Left colon (tissue), 2 donors: ENCODE data around the gene NQO2. TPM values are rescaled to one million over a fixed set of nuclear protein-coding genes. Genes with fewer than 3 reads are reported as not detected.
"Not testable (repeated sequence)": the region's sequence is repeated elsewhere in the genome, so short reads cannot be mapped to it uniquely, and the experiment has no call there.

Experiments
- ATAC-seq: fragments of 200-7000 bp; cut with Tn5 transposase; one replicate; pipeline ENCODE4 v1.9.1; 2020; ENCODE audit warnings: mild to moderate bottlenecking, moderate library complexity
- DNase-seq, 2 donors: peaks; one replicate each; pipeline ENCODE4 v3.0.0-alpha.2; 2020
- intact Hi-C, 2 donors: fragments of 100-400 bp; cut with DNase I in 1 of 2; cut with micrococcal nuclease in 1 of 2; formaldehyde crosslinking; loops; one replicate each; pipeline versions ENCODE4 v1.11.2 to v1.14.0; 2022; cut with DNase I, micrococcal nuclease
- total RNA-seq, 2 donors: library from RNA; stranded (reverse); fragmentation: NEBNext Ultra II Directional; extraction: Animal tissue kit (Norgen Biotek cat#: 25700); gene quantifications; one replicate each; pipeline ENCODE4 v1.2.1, GENCODE V29; 2021
- donor health status: DM: no; HTN: no; CAD: no.
- donor health status: DM: yes; HTN: yes; CAD: no.

Gene NQO2
- total RNA-seq, 2 donors from 2014 or later = 10.0 to 12.2 TPM

DNA sequence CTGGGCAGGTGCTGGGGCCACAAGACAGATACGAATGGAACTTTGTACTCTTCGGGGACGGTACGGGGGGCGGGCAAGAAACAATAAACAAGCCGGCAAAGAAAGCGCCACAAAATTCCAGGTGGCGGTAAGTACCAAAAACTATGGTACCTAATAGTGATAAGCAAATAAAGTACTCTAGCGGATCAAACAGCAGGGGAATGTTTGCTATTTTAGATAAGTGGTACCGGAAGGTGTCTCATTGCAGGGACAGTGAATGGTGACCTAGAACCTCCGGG lies 53.5 kb downstream of the NQO2 start:
- intact Hi-C loops = no loop called here
- DNase-seq = no peak
- no peak for ATAC-seq

DNA sequence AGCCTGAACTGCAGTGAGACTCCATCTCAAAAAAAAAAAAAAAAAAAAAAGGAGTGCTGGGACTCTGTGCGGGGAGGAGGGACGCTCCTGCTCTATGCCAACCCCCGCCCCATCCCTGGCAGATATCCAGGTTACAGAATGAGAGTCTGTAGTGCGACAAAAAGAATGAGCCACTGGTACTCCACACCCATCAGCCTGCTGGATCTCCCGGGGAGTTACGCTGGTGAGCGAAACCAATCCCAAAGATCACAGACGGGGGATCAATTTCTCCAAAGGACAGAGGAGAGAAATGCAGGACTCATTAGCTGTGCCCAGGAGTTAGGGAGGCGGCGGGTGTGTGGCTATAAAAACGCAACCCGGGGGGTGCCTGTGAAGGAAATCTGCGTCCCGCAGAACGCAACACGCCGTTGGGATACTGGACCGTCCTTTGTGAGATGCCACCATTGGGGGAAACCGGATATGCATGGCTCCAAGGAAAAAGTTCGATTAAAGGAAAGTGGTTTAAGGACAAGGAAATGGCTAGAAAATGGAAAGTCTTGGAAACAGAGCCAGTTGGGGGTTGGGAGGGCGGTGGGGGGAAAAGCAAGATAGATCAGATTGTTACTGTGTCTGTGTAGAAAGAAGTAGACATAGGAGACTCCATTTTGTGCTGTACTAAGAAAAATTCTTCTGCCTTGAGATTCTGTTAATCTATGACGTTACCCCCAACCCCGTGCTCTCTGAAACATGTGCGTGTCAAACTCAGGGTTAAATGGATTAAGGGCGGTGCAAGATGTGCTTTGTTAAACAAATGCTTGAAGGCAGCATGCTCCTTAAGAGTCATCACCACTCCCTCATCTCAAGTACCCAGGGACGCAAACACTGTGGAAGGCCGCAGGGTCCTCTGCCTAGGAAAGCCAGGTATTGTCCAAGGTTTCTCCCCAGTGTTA lies 54.8 kb downstream of the NQO2 start:
- intact Hi-C loops = loop anchor here (2.0 to 5.0 kb wide), 2 partner anchors 56 to 57 kb away; partner anchors contain the start of gene NQO2 (in 2 of the 2)
- DNase-seq = peak in 1 of 2 donors; percentile 52
- not testable (repeated sequence) for ATAC-seq

DNA sequence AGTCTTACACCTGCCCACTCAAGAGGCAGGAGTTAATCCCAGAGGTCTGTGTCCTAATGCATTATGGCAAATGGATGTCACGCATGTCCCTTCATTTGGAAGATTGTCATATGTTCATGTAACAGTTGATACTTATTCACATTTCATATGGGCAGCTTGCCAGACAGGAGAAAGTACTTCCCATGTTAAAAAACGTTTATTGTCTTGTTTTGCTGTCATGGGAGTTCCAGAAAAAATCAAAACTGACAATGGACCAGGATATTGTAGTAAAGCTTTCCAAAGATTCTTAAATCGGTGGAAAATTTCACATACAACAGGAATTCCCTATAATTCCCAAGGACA lies 55.4 kb downstream of the NQO2 start:
- not testable (repeated sequence) for ATAC-seq, DNase-seq
- intact Hi-C loops = loop anchor here (2.0 to 5.0 kb wide), 2 partner anchors 56 to 58 kb away; partner anchors contain the start of gene NQO2 (in 2 of the 2)

DNA sequence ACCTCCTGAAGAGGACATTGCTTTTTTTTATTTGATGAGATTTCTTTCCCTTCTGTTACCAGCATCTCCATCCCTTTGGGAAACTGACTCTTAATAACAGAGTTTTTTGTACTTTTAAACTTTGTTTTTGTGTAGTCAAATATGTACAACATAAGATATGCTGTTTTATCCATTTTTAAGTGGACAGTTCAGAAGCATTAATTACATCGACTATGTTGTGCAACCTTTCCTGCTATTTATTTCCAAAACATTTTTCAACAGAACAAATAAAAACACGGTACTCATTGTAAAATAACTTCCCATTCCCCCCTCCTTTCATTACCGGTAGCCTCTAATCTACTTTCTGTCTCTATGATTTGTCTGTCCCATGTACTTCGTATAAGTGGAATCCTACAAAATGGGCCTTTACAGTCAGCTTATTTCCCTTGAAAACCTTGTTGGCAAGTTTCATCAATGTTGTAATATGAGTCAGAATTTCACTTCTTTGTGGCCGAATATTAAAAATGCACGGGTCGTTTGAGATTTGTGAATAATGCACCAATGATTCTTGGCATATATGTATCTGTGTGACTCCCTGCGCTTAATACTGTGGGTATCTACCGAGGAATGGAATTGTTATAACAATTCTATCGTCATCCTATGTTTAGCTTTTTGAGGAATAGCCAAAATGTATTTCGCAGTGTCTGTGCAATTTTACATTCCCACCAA lies 57.5 kb downstream of the NQO2 start:
- intact Hi-C loops = loop anchor here in 1 of 2 donors (5.0 kb wide), 1 partner anchor 60 kb away; the partner anchor contains the start of gene NQO2
- ATAC-seq = no peak
- no peak for DNase-seq

DNA sequence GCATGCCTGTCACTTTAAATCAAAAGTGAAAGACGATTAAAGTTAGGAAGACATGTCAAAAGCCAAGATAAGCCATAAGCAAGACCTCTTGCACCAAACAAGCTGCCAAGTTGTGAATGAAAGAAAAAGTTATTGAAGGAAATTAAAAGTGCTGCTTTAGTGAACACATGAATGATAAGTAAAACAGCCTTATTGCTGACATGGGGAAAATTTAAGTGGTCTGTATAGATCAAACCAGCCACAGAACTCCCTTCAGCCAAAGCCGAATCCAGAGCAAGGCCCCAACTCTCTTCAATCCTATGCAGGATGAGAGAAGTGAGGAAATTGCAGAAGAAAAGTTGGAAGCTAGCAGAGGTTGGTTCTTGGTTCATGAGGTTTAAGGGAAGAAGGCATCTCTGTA lies 59.3 kb downstream of the NQO2 start:
- intact Hi-C loops = loop anchor here in 1 of 2 donors (5.0 kb wide), 1 partner anchor 62 kb away; the partner anchor contains the start of gene NQO2
- DNase-seq (no peak), ATAC-seq (no peak)

DNA sequence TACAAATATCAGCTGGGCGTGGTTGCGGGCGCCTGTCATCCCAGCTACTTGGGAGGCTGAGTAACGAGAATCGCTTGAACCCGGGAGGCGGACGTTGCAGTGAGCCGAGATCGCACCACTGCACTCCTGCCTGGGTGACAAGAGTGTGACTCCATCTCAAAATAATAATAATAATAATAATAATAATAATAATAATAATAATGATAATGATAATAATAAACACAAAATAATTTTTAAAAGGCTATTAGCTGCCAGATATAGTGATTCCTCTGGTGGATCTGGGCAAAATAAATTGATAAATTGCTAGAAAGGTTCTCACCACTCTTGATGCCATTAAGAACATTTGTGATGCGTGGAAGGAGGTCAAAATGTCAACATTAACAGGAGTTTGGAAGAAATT lies 60.4 kb downstream of the NQO2 start:
- intact Hi-C loops, DNase-seq, ATAC-seq: not testable (repeated sequence)

DNA sequence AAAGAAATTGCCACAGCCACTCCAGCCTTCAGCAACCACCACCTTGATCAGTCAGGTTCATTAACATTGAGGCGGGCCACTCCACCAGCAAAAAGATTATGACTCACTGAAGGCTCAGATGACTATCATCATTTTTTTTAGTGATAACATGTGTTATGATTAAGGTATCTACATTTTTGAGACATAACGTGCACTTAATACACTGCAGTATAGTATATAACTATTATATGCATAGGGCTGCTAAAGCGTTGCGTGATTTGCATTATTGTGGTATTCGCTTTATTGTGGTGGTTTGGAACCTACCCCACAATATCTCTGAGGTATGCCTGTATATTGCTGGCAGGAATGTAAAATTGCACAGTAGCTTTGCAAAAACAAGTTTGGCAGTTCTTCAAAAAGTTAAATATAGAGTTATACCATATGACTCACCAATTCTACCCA lies 61.8 kb downstream of the NQO2 start:
- no peak for ATAC-seq
- no peak for DNase-seq
- intact Hi-C loops = no loop called here

DNA sequence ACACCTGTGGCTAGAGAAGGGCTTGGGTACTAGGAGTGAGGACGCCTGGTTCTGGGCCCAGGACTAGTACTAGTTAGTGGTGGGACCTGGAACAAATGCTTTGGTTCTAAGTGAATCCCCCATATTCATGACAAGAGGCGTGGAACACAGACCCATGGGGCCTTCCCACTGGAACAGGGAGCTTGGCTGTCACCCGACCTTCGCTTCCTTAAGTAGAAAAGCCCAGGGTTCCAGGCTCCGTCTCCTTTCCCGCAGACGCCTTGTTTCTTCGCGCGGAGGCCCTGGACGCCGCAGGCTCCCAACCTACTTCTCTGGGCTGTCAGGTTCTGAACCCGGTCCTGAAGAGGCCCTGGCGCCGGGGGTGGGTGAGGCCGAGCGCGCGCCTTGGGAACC lies 63.6 kb downstream of the NQO2 start:
- intact Hi-C loops, ATAC-seq: not testable (repeated sequence)
- peak in 1 of 2 donors; percentile 42 for DNase-seq

DNA sequence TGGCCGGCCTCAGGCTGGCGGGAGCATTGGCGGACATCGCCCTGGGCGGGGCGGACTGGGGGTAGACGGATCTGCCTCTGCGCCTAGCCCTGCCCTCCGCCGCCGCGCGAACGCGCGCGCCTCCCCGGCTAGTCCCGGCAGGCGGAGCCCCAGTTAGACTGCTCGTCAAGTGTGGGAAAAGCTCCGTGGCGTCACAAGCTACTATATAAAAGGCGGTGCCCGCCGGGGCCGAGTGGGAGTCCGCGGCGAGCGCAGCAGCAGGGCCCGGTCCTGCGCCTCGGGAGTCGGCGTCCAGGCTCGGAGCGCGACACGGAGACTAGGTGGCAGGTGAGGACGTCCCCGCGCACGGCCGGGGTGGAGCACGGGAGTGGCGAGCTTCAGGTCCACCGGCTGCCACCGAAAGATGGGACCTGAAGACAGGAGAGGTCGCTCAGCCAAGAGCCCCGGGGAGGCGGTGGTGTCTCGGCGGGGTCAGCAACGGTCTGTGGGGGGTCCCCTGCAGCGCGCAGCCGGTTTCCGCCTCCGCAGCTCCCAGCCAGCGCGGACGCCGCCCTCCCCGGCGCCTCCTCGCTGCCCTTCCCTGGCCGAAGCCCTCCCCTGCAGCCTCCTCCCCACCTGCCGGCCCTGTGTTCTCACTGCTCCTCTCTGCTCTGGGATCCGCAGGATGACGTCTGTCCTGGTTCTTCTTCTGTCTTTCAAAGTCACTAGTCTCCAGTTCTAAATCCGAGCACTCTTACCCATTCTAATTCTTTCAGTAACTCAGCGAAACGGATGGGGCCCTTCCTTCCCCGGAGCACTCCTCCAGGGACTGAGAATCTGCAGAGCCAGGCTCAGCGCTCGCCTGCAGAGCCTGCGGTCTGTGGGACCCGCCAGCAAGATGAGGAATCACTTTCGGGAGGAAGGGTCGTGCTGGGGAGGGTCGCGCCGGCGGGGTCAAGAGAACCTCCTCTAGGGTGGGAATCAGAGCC lies 64.3 kb downstream of the NQO2 start:
- DNase-seq = peak; percentile 96 to 97
- ATAC-seq = peak; percentile 84
- intact Hi-C loops = no loop called here

DNA sequence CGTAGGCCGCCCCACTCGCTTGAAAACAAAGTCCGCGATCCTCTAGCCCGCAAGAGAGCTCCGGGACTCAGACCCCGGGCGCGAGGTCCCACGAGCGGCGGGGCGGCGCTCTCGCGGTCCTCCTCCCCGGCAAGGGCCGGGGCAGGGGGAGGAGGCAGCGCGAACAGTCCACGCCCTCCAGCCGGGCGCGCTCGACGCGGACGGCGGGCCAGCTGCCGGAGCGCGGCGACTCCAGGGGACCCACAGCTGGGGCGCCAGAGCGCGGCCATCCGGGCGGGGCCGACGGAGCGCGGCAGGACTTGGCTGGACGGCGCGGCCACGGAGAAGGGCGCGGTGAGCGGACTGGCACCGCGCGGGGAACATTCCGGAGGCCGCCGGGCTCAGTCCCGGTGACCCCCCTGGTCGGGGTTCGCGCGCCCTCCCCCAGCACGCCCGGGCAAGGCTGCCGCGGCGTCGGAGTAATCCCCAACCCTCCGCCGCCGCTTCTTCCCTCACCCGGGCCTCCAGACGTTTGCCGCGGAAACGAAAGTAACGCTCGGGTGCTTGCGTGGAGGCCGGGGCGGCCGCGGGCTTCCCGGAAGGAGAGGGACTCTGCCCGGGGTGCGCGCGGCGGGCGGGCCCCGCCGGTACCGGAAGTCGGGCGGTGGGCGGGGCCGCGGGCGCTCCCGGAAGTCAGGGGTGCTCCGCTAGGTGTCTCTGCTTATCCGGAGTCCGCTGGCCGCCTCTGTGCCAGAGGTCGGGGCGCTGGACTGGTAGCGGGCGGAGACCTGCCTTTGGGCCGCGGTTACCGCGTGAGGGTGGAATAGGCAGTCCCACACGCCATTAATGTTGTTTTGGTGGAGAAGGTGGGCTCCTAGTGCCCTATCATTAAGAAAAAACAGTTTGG lies 68.9 kb downstream of the NQO2 start, which contains the start of gene RIPK1:
TSS of gene RIPK1 (plus strand) at position 166 of the 886 bp plus-strand sequence. CDS start 8,330 bp downstream, outside the sequence.
- DNase-seq (peak; percentile 95 to 98), ATAC-seq (peak; percentile 81)
- intact Hi-C loops = no loop called here

Other genes starting within 250 kb of the NQO2 start
- under 1 TPM; 0.34 to 0.55 TPM for gene MYLK4, start 249.0 kb upstream of the NQO2 start, total RNA-seq
- 10 to 100 TPM; 42.7 to 44.3 TPM for gene WRNIP1, start 234.5 kb upstream of the NQO2 start, total RNA-seq
- gene SERPINB1, start 158.0 kb upstream of the NQO2 start, total RNA-seq = 100 to 1,000 TPM; 168 to 208 TPM
- gene SERPINB9, start 96.6 kb upstream of the NQO2 start, total RNA-seq = 1 to 10 TPM; 3.5 to 4.7 TPM
- gene SERPINB6, start 28.3 kb upstream of the NQO2 start, total RNA-seq = 100 to 1,000 TPM; 182 to 192 TPM
- gene RIPK1, start 68.6 kb downstream of the NQO2 start, total RNA-seq = 10 to 100 TPM; 30.2 to 35.0 TPM
- gene BPHL, start 118.8 kb downstream of the NQO2 start, total RNA-seq = 10 to 100 TPM; 25.5 to 27.6 TPM
- 10 to 100 TPM; 19.5 to 54.3 TPM for gene TUBB2A, start 157.7 kb downstream of the NQO2 start, total RNA-seq
- gene TUBB2B, start 227.8 kb downstream of the NQO2 start, total RNA-seq = 1 to 10 TPM; 1.2 to 2.7 TPM